ELF-1 (cell line): ENCODE results near the gene AOC3.
"Not testable (repeated sequence)": the region's sequence is repeated elsewhere in the genome, so short reads cannot be mapped to it uniquely, and the experiment has no call there.

Experiments used
- DNase-seq: peaks from one replicate; pipeline ENCODE4 v3.0.0-alpha.2; 2016; ENCODE audit warnings: low read depth, low spot score

Gene AOC3

DNA sequence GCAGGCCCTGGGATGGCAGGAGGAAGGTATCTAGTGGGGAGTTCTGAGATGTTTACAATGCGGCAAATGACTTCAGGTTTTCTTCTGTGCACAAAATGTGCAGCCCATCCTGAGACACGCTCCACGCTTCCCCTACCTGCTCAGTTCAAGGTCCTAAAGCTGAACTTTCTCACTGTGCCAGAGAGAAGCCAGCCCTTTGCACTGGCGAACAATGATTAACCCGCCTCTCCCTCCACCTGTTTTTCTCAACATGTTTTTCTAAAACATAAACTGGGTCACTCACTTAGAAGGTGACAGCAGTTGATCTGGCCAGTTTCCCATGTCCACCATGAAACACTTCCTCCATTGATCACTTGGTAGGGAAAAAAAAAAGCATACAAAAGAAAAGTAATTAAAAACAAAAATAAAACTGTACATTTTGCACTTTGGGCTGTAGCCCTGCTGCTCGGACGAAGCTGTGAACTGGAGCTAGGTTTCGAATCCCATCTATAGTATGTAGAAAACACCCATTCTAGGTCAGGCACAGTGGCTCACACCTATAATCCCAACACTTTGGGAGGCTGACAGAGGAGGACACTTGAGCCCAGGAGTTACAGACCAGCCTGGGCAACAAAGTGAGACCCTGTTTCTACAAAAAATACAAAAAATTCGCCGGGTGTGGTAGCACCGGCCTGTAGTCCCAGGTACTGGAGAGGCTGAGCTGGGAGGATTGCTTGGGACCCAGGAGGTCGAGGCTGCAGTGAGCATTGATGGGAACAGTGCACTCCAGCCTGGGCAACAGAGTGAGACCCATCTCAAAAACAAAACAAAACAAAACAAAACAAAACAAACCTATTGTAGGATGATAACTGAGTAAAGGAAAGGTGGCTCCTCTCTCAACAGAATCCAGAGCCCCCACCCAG, 43.5 kb downstream of the AOC3 start:
- no peak for DNase-seq

DNA sequence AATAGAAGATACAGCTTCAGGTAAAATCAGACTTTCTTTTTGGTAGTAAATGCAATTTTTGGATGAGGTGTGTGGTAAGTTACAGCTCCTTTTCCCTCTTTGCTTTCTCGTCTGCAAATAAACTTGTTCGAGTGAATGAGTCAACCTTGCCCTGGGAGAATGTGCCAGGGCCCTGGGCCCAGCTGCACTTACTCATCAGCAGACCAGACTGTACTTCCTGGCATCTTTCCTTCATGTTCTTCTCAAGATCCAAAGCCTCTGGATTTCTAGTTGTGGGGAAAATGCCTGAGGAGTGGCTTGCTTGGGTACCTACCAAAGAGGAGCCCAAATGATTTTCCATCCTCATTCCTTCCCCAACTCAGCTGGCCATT, 44.2 kb downstream of the AOC3 start:
- no peak for DNase-seq

DNA sequence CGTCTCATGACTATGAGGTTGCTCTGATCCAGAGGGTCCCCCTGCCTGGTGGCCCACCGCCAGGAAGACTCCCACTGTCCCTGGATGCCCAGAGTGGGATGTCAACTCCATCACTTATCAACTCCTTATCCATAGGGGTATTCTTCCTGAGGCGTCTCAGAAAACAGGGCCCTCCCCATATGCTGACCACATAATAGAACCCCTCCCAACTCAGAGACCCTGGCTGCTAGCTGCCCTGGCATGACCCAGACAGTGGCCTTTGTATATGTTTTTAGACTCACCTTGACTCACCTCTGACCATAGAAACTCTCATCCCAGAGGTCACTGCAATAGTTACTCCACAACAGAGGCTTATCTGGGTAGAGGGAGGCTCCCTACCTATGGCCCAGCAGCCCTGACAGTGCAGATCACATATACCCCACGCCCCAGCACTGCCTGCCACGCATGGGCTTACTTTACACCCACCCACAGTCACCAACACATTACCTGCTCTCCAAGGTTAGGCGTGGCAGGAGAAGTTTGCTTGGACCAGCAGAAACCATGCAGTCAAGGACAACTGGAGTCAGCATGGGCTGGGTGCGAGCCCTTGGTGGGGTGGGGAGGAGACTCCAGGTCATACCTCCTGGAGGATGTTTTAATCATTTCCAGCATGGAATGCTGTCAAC, 47.3 kb downstream of the AOC3 start:
- no peak for DNase-seq

DNA sequence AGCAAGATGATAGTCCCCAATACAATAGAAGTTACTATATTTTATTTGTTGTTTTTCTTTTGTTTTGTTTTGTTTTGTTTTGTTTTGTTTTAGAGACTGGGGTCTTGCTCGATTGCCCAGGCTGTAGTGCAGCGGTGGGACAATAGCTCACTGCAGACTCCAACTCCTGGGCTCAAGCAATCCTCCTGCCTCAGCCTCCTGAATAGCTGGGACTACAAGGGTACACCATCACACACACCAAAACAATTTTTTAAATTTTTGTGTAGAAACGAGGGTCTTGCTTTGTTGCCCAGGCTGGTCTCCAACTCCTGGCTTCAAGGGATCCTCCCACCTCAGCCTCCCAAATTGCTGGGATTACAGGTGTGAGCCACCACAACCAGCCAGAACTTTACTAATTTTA, 49.0 kb downstream of the AOC3 start:
- not testable (repeated sequence) for DNase-seq

DNA sequence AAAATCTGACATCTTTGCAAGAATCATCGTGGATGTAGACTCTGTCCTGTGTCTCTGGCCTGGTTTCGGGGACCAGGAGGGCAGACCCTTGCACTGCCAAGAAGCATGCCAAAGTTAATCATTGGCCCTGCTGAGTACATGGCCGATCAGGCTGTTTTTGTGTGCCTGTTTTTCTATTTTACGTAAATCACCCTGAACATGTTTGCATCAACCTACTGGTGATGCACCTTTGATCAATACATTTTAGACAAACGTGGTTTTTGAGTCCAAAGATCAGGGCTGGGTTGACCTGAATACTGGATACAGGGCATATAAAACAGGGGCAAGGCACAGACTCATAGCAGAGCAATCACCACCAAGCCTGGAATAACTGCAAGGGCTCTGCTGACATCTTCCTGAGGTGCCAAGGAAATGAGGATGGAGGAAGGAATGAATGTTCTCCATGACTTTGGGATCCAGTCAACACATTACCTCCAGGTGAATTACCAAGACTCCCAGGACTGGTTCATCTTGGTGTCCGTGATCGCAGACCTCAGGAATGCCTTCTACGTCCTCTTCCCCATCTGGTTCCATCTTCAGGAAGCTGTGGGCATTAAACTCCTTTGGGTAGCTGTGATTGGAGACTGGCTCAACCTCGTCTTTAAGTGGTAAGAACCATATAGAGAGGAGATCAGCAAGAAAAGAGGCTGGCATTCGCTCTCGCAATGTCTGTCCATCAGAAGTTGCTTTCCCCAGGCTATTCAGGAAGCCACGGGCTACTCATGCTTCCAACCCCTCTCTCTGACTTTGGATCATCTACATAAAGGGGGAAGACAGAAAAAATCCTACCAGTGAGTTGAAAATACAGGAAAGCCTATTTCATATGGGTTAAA, 49.7 kb downstream of the AOC3 start, which contains the start of gene G6PC1:
Gene G6PC1, plus strand, starts transcription at position 340 of the 872 bp plus-strand sequence. Its CDS starts 78 bp downstream, at position 418.
- DNase-seq = no peak

DNA sequence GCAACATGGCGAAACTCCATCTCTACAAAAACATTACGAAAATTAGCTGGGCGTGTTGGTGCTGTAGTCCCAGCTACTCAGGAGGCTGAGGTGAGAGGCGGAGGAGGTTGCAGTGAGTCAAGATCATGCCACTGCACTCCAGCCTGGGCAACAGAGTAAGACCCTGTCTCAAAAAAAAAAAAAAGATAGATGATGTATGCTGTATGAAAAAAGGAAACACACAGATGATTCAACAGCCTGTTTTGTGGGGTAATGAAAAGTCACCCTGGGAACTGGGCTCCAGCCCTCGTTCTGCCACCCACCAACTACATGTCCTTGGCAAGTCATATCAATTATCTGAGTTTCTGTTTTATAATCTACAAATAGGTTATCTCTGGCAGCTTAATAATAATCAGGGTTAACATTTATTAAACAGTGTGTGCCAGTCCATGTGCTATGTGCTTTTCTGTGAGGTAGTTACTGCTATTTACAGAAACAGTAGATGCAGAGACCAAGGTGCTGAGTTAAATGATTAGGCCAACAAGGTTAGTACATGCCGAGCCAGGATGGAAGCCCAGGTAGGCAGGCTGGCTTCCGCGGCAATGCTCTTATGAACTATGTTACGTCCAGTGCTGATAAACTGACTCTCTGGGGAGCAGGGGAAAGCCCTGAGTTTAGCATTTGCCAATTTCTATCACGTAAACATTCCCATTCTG, 50.7 kb downstream of the AOC3 start:
- DNase-seq = no peak

DNA sequence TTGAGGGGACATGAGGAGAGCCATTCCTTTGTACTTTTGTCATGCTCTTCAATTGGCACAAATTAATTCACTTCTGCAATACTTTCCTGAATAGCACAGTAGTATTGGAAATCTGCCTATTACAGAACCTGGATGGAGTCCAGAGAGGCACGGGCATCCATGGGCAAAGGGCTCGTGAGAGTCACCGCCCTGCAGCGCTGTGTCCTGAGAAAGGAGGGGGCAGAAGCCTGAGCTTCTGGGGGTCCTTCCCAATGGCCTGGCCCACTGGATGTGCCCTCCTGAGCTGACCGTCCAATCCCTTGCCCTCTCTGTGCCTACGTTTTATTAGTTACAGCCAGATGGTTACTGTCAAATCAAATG, 53.1 kb downstream of the AOC3 start:
- no peak for DNase-seq

DNA sequence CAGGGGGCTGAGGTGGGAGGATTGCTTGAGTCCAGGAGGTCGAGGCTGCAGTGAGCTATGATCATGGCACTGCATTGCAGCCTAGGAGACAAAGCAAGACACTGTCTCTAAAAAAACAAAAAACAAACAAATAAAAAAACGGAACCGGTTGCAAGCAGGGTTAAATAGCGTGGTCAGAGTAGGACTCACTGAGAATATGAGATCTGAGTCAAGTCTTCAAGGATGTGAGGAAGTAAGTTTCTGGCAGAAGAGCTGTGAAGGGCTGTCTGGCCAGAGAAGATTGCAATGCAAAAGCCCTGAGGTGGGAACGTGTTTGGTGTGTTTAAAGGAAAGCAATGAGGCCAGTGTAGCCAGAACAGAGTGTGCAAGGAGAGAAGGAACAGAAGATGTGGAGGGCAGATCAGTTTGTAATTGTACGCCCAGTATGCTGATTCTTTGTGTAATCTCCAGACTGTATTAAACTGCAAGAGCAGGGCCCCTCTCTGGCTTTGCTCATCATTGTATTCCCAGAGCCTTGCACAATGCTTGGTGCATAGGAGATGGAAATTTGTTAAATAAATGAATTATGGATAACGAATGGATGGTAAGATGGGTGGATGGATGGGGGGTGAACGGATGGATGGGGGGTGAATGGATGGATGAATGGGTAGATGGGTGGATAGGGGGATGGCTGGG, 55.9 kb downstream of the AOC3 start:
- no peak for DNase-seq
